GM19438 (cell line): Measurements from ENCODE around the gene MARK2.

Experiments
- ATAC-seq: cut with Tn5 transposase; IDR thresholded peaks from one replicate; pipeline ENCODE4 v1.9.1; 2021; ENCODE audit warnings: low read depth; ENCODE audit not compliant: unreplicated experiment

The MARK2 gene

GRCh38 chr11:63826471-63827190, 12.3 kb upstream of the MARK2 start:
- ATAC-seq: no peak

GRCh38 chr11:63829823-63830489, 9.0 kb upstream of the MARK2 start:
- no peak for ATAC-seq

- ATAC-seq: no peak
Measured at GRCh38 chr11:63831326-63831725, 7.6 kb upstream of the MARK2 start.

- no peak for ATAC-seq
Measured at GRCh38 chr11:63832336-63832735, 6.6 kb upstream of the MARK2 start.

GRCh38 chr11:63833048-63833447, 5.9 kb upstream of the MARK2 start:
- no peak for ATAC-seq

- no peak for ATAC-seq
Measured at GRCh38 chr11:63834535-63835157, 4.3 kb upstream of the MARK2 start.

- no peak for ATAC-seq
Measured at GRCh38 chr11:63835158-63835545, 3.8 kb upstream of the MARK2 start.

GRCh38 chr11:63837027-63837688, 1.8 kb upstream of the MARK2 start:
- no peak for ATAC-seq

GRCh38 chr11:63837739-63838138, 1.2 kb upstream of the MARK2 start:
- no peak for ATAC-seq

- ATAC-seq: no peak
Measured at GRCh38 chr11:63838150-63838677, 696 bp upstream of the MARK2 start.

GRCh38 chr11:63839508-63840355, 822 bp downstream of the MARK2 start:
- no peak for ATAC-seq

GRCh38 chr11:63840356-63841060, 1.6 kb downstream of the MARK2 start:
- no peak for ATAC-seq

- ATAC-seq: no peak
Measured at GRCh38 chr11:63841554-63841953, 2.6 kb downstream of the MARK2 start.

- no peak for ATAC-seq
Measured at GRCh38 chr11:63843041-63843440, 4.1 kb downstream of the MARK2 start.

GRCh38 chr11:63844836-63845235, 5.9 kb downstream of the MARK2 start:
- no peak for ATAC-seq

GRCh38 chr11:63845303-63845702, 6.4 kb downstream of the MARK2 start:
- no peak for ATAC-seq

- ATAC-seq: no peak
Measured at GRCh38 chr11:63845911-63846310, 7.0 kb downstream of the MARK2 start.

- no peak for ATAC-seq
Measured at GRCh38 chr11:63846897-63847296, 8.0 kb downstream of the MARK2 start.

- no peak for ATAC-seq
Measured at GRCh38 chr11:63847363-63847762, 8.5 kb downstream of the MARK2 start.

GRCh38 chr11:63849691-63850090, 10.8 kb downstream of the MARK2 start:
- no peak for ATAC-seq
